GM23338 (cell line): ENCODE measurements around the gene C16orf74. TPM values are rescaled to one million over a fixed set of nuclear protein-coding genes. Genes with fewer than 3 reads are reported as not detected.

Experiments
- ATAC-seq: fragments of 200-7000 bp; cut with Tn5 transposase; 3 replicates; pipeline ENCODE4 v1.9.1; 2020
- DNase-seq: peaks from one replicate; pipeline ENCODE4 v3.0.0-alpha.2; 2015; ENCODE audit warnings: low spot score
- H2AFZ ChIP-seq: fragments of 200-600 bp; sonication (generic); 2 replicates; pipeline ENCODE4 v1.8.0; 2016; ENCODE audit warnings: antibody characterized with exemption, mild to moderate bottlenecking, moderate library complexity
- H3F3A ChIP-seq: fragments of 200-600 bp; sonication (generic); replicated peaks from 2 replicates; pipeline ENCODE4 v1.8.0; 2017; ENCODE audit warnings: antibody characterized with exemption, mixed run types, low read depth
- H3K27ac ChIP-seq: fragments of 200-600 bp; sonication (generic); 2 replicates; pipeline ENCODE4 v1.6.1; 2016; ENCODE audit warnings: low read depth
- H3K27me3 ChIP-seq: fragments of 200-600 bp; sonication (generic); 2 replicates; pipeline ENCODE4 v1.8.0; 2016; ENCODE audit warnings: mild to moderate bottlenecking, mixed run types, moderate library complexity; ENCODE audit not compliant: insufficient read depth
- H3K36me3 ChIP-seq: fragments of 200-600 bp; sonication (generic); 2 replicates; pipeline ENCODE4 v1.8.0; 2016; ENCODE audit warnings: mild to moderate bottlenecking; ENCODE audit not compliant: insufficient read depth
- H3K4me1 ChIP-seq: fragments of 200-600 bp; sonication (generic); 2 replicates; pipeline ENCODE4 v1.8.0; 2016; ENCODE audit warnings: mild to moderate bottlenecking, moderate library complexity; ENCODE audit not compliant: insufficient read depth
- H3K4me2 ChIP-seq: fragments of 200-600 bp; sonication (generic); 2 replicates; pipeline ENCODE4 v1.7.1; 2017; ENCODE audit warnings: mixed run types
- H3K4me3 ChIP-seq: fragments of 200-600 bp; sonication (generic); 2 replicates; pipeline ENCODE4 v1.6.1; 2016; ENCODE audit warnings: mixed run types
- H3K79me2 ChIP-seq: fragments of 200-600 bp; sonication (generic); replicated peaks from 2 replicates; pipeline ENCODE4 v1.8.0; 2017; ENCODE audit warnings: mild to moderate bottlenecking; ENCODE audit not compliant: insufficient read depth
- H3K9me2 ChIP-seq: fragments of 200-600 bp; sonication (generic); 2 replicates; pipeline ENCODE4 v1.8.0; 2017; ENCODE audit not compliant: insufficient read depth
- H4K20me1 ChIP-seq: fragments of 200-600 bp; sonication (generic); replicated peaks from 2 replicates; pipeline ENCODE4 v1.8.0; 2017; ENCODE audit warnings: mild to moderate bottlenecking; ENCODE audit not compliant: insufficient read depth
- H3K27ac Mint-ChIP-seq: 2 replicates; pipeline ENCODE4 v1.8.0; 2020; ENCODE audit warnings: inconsistent platforms, mild to moderate bottlenecking, moderate library complexity, mixed read lengths
- H3K27me3 Mint-ChIP-seq: 3 replicates; pipeline ENCODE4 v1.8.0; 2022; ENCODE audit warnings: low read depth, mild to moderate bottlenecking, moderate library complexity, mixed read lengths, inconsistent platforms; ENCODE audit not compliant: insufficient read depth, poor library complexity
- H3K36me3 Mint-ChIP-seq: 3 replicates; pipeline ENCODE4 v1.8.0; 2021; ENCODE audit warnings: low read depth, mild to moderate bottlenecking, inconsistent platforms, moderate library complexity, mixed read lengths
- H3K4me1 Mint-ChIP-seq: 3 replicates; pipeline ENCODE4 v1.8.0; 2020; ENCODE audit warnings: mild to moderate bottlenecking, inconsistent platforms, mixed read lengths
- H3K4me3 Mint-ChIP-seq: 3 replicates; pipeline ENCODE4 v1.8.0; 2021; ENCODE audit warnings: moderate library complexity, mild to moderate bottlenecking, inconsistent platforms, mixed read lengths
- H3K9me3 Mint-ChIP-seq: 3 replicates; pipeline ENCODE4 v1.8.0; 2020; ENCODE audit warnings: moderate library complexity, mild to moderate bottlenecking, inconsistent platforms, mixed read lengths
- CREB1 ChIP-seq: fragments of 250-450 bp; sonication (Bioruptor Pico); IDR thresholded peaks from 2 replicates; pipeline ENCODE4 v1.5.0; 2020; ENCODE audit warnings: low read depth, mild to moderate bottlenecking, moderate library complexity
- CTCF ChIP-seq, 2 experiments: fragments of 200-600 bp in 1 of 2; sonication (generic) in 1 of 2; conservative IDR thresholded peaks; 2 replicates each; pipeline versions ENCODE4 v1.5.1 to v1.6.1; 2016 to 2017; ENCODE audit warnings: antibody characterized with exemption in 2 of 2, low read depth in 2 of 2, mild to moderate bottlenecking in 2 of 2, moderate library complexity in 1 of 2
- ETS1 ChIP-seq: IDR thresholded peaks from 2 replicates; pipeline ENCODE4 v1.6.1; 2016; ENCODE audit warnings: antibody characterized with exemption
- EZH2 ChIP-seq: fragments of 200-600 bp; sonication (generic); IDR thresholded peaks from one replicate; pipeline ENCODE4 v1.8.0; 2017; ENCODE audit warnings: antibody characterized with exemption, mild to moderate bottlenecking, low read depth; ENCODE audit not compliant: unreplicated experiment
- EZH2phosphoT487 ChIP-seq: fragments of 200-600 bp; sonication (generic); IDR thresholded peaks from one replicate; pipeline ENCODE4 v1.8.1; 2018; ENCODE audit warnings: antibody characterized with exemption; ENCODE audit not compliant: unreplicated experiment
- JUNB ChIP-seq: IDR thresholded peaks from one replicate; pipeline ENCODE4 v1.6.1; 2016; ENCODE audit warnings: antibody characterized with exemption; ENCODE audit not compliant: unreplicated experiment
- NANOG ChIP-seq: IDR thresholded peaks from 2 replicates; pipeline ENCODE4 v1.6.1; 2016; ENCODE audit warnings: antibody characterized with exemption, borderline replicate concordance
- POLR2AphosphoS5 ChIP-seq: IDR thresholded peaks from 2 replicates; pipeline ENCODE4 v1.6.1; 2016; ENCODE audit warnings: antibody characterized with exemption, low read depth
- REST ChIP-seq: IDR thresholded peaks from one replicate; pipeline ENCODE4 v1.6.1; 2018; ENCODE audit warnings: antibody characterized with exemption; ENCODE audit not compliant: unreplicated experiment
- STAT1 ChIP-seq: IDR thresholded peaks from one replicate; pipeline ENCODE4 v1.6.1; 2016; ENCODE audit warnings: antibody characterized with exemption; ENCODE audit not compliant: unreplicated experiment
- ZNF114 ChIP-seq: fragments of 250-450 bp; sonication (Bioruptor Pico); IDR thresholded peaks from 2 replicates; pipeline ENCODE4 v1.5.0; 2020; ENCODE audit warnings: mild to moderate bottlenecking, moderate library complexity
- ZNF331 ChIP-seq: fragments of 250-450 bp; sonication (Bioruptor Pico); IDR thresholded peaks from 2 replicates; pipeline ENCODE4 v1.5.0; 2020; ENCODE audit warnings: low read depth, mild to moderate bottlenecking, moderate library complexity
- ZNF462 ChIP-seq: fragments of 250-450 bp; sonication (Bioruptor Pico); IDR thresholded peaks from 2 replicates; pipeline ENCODE4 v1.5.0; 2020; ENCODE audit warnings: mild to moderate bottlenecking, moderate library complexity
- polyA plus RNA-seq: library from polyadenylated mRNA; unstranded; fragments of >200 nt; fragmentation: Nextera tagmentation; extraction: Ambion mirVana; gene quantifications from 2 replicates; pipeline ENCODE4 v1.2.1, GENCODE V29; 2016
- total RNA-seq: library from RNA; depleted of rRNA; stranded (reverse); fragments of >200 nt; shearing (Covaris generic); gene quantifications from 2 replicates; pipeline ENCODE4 v1.2.3, GENCODE V29; 2014

C16orf74 gene
- total and polyA plus RNA-seq, 2 experiments from 2014 or later = 12.1 to 19.1 TPM

GRCh38 chr16:85678016-85678415 lies 72.9 kb downstream of the C16orf74 start:
- H3K27me3 ChIP-seq = no peaks in the 10 kb centered on the region
- H3F3A ChIP-seq = peaks cover 8% of the 10 kb centered on the region
- H3K4me3 ChIP-seq = no peak overlapping the region
- H3K4me2 ChIP-seq = no peak overlapping the region
- TF ChIP-seq CTCF (conservative IDR thresholded peaks at IDR 0.05; ENCODE audit: low read depth in 2 of 2) (no peak), ZNF114 (no peak), STAT1 (no peak), JUNB (no peak), ZNF331 (CRISPR knock-in tag) (no peak), ETS1 (no peak), ZNF462 (CRISPR knock-in tag) (no peak), CREB1 (CRISPR knock-in tag) (no peak), EZH2 (no peak), POLR2AphosphoS5 (no peak), REST (no peak), NANOG (no peak), EZH2phosphoT487 (no peak)
- H2AFZ ChIP-seq = no peak overlapping the region
- ATAC-seq = no peak
- no peak overlapping the region for H3K27ac Mint-ChIP-seq
- no peaks in the 10 kb centered on the region for H3K79me2 ChIP-seq
- H3K4me1 Mint-ChIP-seq = peaks cover 4% of the 10 kb centered on the region; the same call in 1 of the 3 replicates
- H4K20me1 ChIP-seq = peaks cover 33% of the 10 kb centered on the region
- peaks cover 83% of the 10 kb centered on the region for H3K36me3 Mint-ChIP-seq
- H3K27me3 Mint-ChIP-seq = peaks cover 9% of the 10 kb centered on the region
- H3K27ac ChIP-seq = peak overlapping the region; percentile 52; the same call in 1 of the 2 replicates
- H3K4me1 ChIP-seq = no peaks in the 10 kb centered on the region
- peaks cover 29% of the 10 kb centered on the region for H3K36me3 ChIP-seq
- H3K9me2 ChIP-seq = no peaks in the 10 kb centered on the region
- no peak for DNase-seq
- no peaks in the 10 kb centered on the region for H3K9me3 Mint-ChIP-seq
- H3K4me3 Mint-ChIP-seq = no peak overlapping the region
